HepG2 (cell line): Measurements from ENCODE around the gene ZFAND3. TPM values are rescaled to one million over a fixed set of nuclear protein-coding genes. Genes with fewer than 3 reads are reported as not detected.
A peak's percentile ranks its signal among the peaks of the same experiment; 100 is the strongest.

Source experiments
- ATAC-seq: fragments of 200-7000 bp; cut with Tn5 transposase; 3 replicates; pipeline ENCODE4 v1.9.1; 2020; ENCODE audit warnings: mild to moderate bottlenecking, moderate library complexity
- BruUV-seq: library from RNA; stranded (reverse); fragments of 400-500 nt; replicated peaks from 2 replicates; lab custom pipeline; 2021; lab: Mats Ljungman, UMichigan
- CTCF ChIA-PET: fragments of 300-600 bp; formaldehyde crosslinking; extraction: SDS; loops from one replicate; lab custom pipeline; 2021; ENCODE audit warnings: low total read pairs, inconsistent platforms, low intra/inter-chr PET ratio; lab: Yijun Ruan, JAX
- POLR2A ChIA-PET: fragments of 350-600 bp; sonication (Branson Sonifier 250); formaldehyde crosslinking; loops from one replicate; lab custom pipeline; 2020; ENCODE audit warnings: antibody characterized with exemption, inconsistent platforms; lab: Yijun Ruan, JAX
- DNase-seq: peaks from one replicate; pipeline ENCODE4 v3.0.0-alpha.2; 2015; ENCODE audit warnings: low spot score
- FAIRE-seq: peaks from 3 replicates; lab custom pipeline; 2011; peaks lifted over from hg19 to GRCh38; lab: Jason Lieb, UNC
- H2AFZ ChIP-seq: one replicate; pipeline ENCODE4 v1.6.1; 2011; ENCODE audit warnings: low read length, inconsistent platforms
- H3K27ac ChIP-seq: fragments of 300-600 bp; 3 replicates; pipeline ENCODE4 v1.8.0; 2011; ENCODE audit warnings: mixed run types, mild to moderate bottlenecking, mixed read lengths, low read length, inconsistent platforms; ENCODE audit not compliant: insufficient read depth; ENCODE audit errors: extremely low read length
- H3K27me3 ChIP-seq, 2 experiments: fragments of 200-600 bp in 1 of 2; 2 replicates in 1 of 2; 3 replicates in 1 of 2; pipeline versions ENCODE4 v1.6.0 to v1.8.0; 2011; ENCODE audit warnings: low read length in 2 of 2, mild to moderate bottlenecking in 2 of 2, moderate library complexity in 2 of 2, inconsistent platforms in 1 of 2; ENCODE audit not compliant: insufficient read depth in 2 of 2, control insufficient read depth in 1 of 2
- H3K36me3 ChIP-seq, 2 experiments: fragments of 200-600 bp in 1 of 2; replicated peaks in 1 of 2; 2 replicates in 1 of 2; 3 replicates in 1 of 2; pipeline versions ENCODE4 v1.5.1 to v1.8.0; 2011; ENCODE audit warnings: low read length in 2 of 2, inconsistent platforms in 1 of 2; ENCODE audit not compliant: insufficient read depth in 2 of 2, control insufficient read depth in 1 of 2
- H3K4me1 ChIP-seq: 2 replicates; pipeline ENCODE4 v1.5.1; 2012; ENCODE audit warnings: low read length, inconsistent platforms; ENCODE audit not compliant: insufficient read depth
- H3K4me2 ChIP-seq: 2 replicates; pipeline ENCODE4 v1.6.0; 2011; ENCODE audit warnings: low read depth, low read length, inconsistent platforms
- H3K4me3 ChIP-seq, 3 experiments: fragments of 200-600 bp in 1 of 3; sonication (generic), shearing (Covaris generic) in 1 of 3; replicated peaks in 1 of 3; 2 replicates each; pipeline ENCODE4 v1.5.1; 2011 to 2016; ENCODE audit warnings: low read length in 3 of 3, inconsistent platforms in 2 of 3, low read depth in 2 of 3, mild to moderate bottlenecking in 2 of 3, control low read depth in 1 of 3, mixed read lengths in 1 of 3; ENCODE audit not compliant: insufficient read depth in 1 of 3
- H3K79me2 ChIP-seq: one replicate; pipeline ENCODE4 v1.6.1; 2011; ENCODE audit warnings: low read length, inconsistent platforms; ENCODE audit not compliant: insufficient read depth
- H3K9ac ChIP-seq: 2 replicates; pipeline ENCODE4 v1.6.0; 2011; ENCODE audit warnings: mild to moderate bottlenecking, low read depth, low read length, inconsistent platforms; ENCODE audit not compliant: insufficient read depth
- H3K9me3 ChIP-seq: 2 replicates; pipeline ENCODE4 v1.5.1; 2012; ENCODE audit warnings: mild to moderate bottlenecking, low read length
- H4K20me1 ChIP-seq: 2 replicates; pipeline ENCODE4 v1.6.0; 2011; ENCODE audit warnings: inconsistent platforms, mild to moderate bottlenecking, low read length, moderate library complexity; ENCODE audit not compliant: insufficient read depth
- ATF4 ChIP-seq, 2 experiments: fragments of 450-650 bp in 1 of 2; sonication (generic) in 1 of 2; formaldehyde crosslinking; IDR thresholded peaks; 2 replicates each; pipeline versions ENCODE4 v1.5.0 to v1.8.0; 2020 to 2022; ENCODE audit warnings: mild to moderate bottlenecking in 1 of 2, missing genetic modification reagents in 1 of 2
- CEBPG ChIP-seq: IDR thresholded peaks from 2 replicates; pipeline ENCODE4 v1.6.1; 2016
- HIC2 ChIP-seq: sonication (generic); formaldehyde crosslinking; IDR thresholded peaks from 2 replicates; pipeline ENCODE4 v1.9.0; 2022; ENCODE audit warnings: low read depth, missing genetic modification reagents
- ZNF644 ChIP-seq: IDR thresholded peaks from 2 replicates; pipeline ENCODE4 v1.6.1; 2016; ENCODE audit warnings: low read depth
- WGBS: methylation state at CpG from one replicate; pipeline ENCODE4 v1.1.6; 2017; ENCODE audit warnings: low lambda C conversion rate; 5-methylcytosine and 5-hydroxymethylcytosine counted together
- in situ Hi-C: cut with HindIII; loops from 2 replicates; pipeline ENCODE4 v1.10.0; 2017; ENCODE audit warnings: low pct_unique_long_range_greater_than_20kb; ENCODE audit not compliant: extremely low pct_ligation_motif_present
- intact Hi-C: fragments of 100-400 bp; cut with micrococcal nuclease; formaldehyde crosslinking; loops from one replicate; pipeline ENCODE4 v1.10.0; 2022; ENCODE audit not compliant: unreplicated experiment
- polyA plus RNA-seq, 8 experiments: library from polyadenylated mRNA; depleted of rRNA in 3 of 8; stranded (reverse) in 7 of 8; unstranded in 1 of 8; fragments of >200 nt; fragmentation: Illumina TruSeq in 4 of 8; extraction: Trizol in 4 of 8; gene quantifications; 2 replicates each; pipeline versions ENCODE4 v1.2.1 to v1.2.3, GENCODE V29; 2011 to 2016; ENCODE audit warnings: low read depth in 4 of 8, missing spikeins in 1 of 8, mixed read lengths in 1 of 8; ENCODE audit not compliant: insufficient read depth in 1 of 8
- total RNA-seq, 5 experiments: library from RNA; depleted of rRNA; stranded (reverse); fragments of >200 nt; fragmentation: Illumina TruSeq; extraction: Trizol; gene quantifications; 2 replicates each; pipeline ENCODE4 v1.2.3, GENCODE V29; 2016; ENCODE audit warnings: low read depth in 1 of 5
- TF ChIP-seq, protein P1 (sequence below): sonication (generic); formaldehyde crosslinking; conservative IDR thresholded peaks from 2 replicates; pipeline ENCODE4 v1.4.0; 2020; ENCODE audit warnings: mild to moderate bottlenecking, missing genetic modification reagents, moderate library complexity
- TF ChIP-seq, protein P2 (sequence below): sonication (generic); formaldehyde crosslinking; IDR thresholded peaks from 2 replicates; pipeline ENCODE4 v1.4.0; 2020; ENCODE audit warnings: mild to moderate bottlenecking, missing genetic modification reagents

Gene ZFAND3
- total and polyA plus RNA-seq, 2 of the 13 experiments (the other 11 are each of a cell fraction or from before 2014, with no cell fraction given): 16.4 to 17.1 TPM

GRCh38 chr6:37972994-37973757, 153.6 kb downstream of the ZFAND3 start:
- DNase-seq (no peak), ATAC-seq (no peak), FAIRE-seq (no peak)
- Histone ChIP-seq H3K4me3 (no peak overlapping the region), H2AFZ (no peak overlapping the region), H3K27me3 (no peaks in the 10 kb centered on the region), H3K4me1 (no peaks in the 10 kb centered on the region), H4K20me1 (no peaks in the 10 kb centered on the region; the same call in 1 of the 2 replicates), H3K36me3 (no peaks in the 10 kb centered on the region), H3K9ac (no peak overlapping the region), H3K79me2 (peaks cover 12% of the 10 kb centered on the region), H3K4me2 (no peak overlapping the region), H3K9me3 (peaks cover 8% of the 10 kb centered on the region), H3K27ac (no peak overlapping the region)
- intact Hi-C loops: no loop called here
- ChIA-PET POLR2A (interaction anchor here (1.0 kb wide), 1 partner anchor 154 kb away, joined by 4 read pairs; the partner anchor contains the start of gene ZFAND3), CTCF (no interaction called here)
- WGBS: 96% methylated on average over 1 of the region's 1 CpG
- in situ Hi-C loops: no loop called here
- TF ChIP-seq ATF4 (CRISPR knock-in tag; IDR thresholded peaks at IDR 0.05): peak in 1 of 2 experiments; percentile 90; a peak in 2 of 4 replicates
- TF ChIP-seq HIC2: no peak
- TF ChIP-seq ZNF644: peak; percentile 69
- TF ChIP-seq, protein P1, sequence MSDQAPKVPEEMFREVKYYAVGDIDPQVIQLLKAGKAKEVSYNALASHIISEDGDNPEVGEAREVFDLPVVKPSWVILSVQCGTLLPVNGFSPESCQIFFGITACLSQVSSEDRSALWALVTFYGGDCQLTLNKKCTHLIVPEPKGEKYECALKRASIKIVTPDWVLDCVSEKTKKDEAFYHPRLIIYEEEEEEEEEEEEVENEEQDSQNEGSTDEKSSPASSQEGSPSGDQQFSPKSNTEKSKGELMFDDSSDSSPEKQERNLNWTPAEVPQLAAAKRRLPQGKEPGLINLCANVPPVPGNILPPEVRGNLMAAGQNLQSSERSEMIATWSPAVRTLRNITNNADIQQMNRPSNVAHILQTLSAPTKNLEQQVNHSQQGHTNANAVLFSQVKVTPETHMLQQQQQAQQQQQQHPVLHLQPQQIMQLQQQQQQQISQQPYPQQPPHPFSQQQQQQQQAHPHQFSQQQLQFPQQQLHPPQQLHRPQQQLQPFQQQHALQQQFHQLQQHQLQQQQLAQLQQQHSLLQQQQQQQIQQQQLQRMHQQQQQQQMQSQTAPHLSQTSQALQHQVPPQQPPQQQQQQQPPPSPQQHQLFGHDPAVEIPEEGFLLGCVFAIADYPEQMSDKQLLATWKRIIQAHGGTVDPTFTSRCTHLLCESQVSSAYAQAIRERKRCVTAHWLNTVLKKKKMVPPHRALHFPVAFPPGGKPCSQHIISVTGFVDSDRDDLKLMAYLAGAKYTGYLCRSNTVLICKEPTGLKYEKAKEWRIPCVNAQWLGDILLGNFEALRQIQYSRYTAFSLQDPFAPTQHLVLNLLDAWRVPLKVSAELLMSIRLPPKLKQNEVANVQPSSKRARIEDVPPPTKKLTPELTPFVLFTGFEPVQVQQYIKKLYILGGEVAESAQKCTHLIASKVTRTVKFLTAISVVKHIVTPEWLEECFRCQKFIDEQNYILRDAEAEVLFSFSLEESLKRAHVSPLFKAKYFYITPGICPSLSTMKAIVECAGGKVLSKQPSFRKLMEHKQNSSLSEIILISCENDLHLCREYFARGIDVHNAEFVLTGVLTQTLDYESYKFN (CRISPR knock-in tag): no peak
- TF ChIP-seq CEBPG (CRISPR knock-in tag): peak; percentile 51; the same call in 1 of the 2 replicates
- TF ChIP-seq, protein P2, sequence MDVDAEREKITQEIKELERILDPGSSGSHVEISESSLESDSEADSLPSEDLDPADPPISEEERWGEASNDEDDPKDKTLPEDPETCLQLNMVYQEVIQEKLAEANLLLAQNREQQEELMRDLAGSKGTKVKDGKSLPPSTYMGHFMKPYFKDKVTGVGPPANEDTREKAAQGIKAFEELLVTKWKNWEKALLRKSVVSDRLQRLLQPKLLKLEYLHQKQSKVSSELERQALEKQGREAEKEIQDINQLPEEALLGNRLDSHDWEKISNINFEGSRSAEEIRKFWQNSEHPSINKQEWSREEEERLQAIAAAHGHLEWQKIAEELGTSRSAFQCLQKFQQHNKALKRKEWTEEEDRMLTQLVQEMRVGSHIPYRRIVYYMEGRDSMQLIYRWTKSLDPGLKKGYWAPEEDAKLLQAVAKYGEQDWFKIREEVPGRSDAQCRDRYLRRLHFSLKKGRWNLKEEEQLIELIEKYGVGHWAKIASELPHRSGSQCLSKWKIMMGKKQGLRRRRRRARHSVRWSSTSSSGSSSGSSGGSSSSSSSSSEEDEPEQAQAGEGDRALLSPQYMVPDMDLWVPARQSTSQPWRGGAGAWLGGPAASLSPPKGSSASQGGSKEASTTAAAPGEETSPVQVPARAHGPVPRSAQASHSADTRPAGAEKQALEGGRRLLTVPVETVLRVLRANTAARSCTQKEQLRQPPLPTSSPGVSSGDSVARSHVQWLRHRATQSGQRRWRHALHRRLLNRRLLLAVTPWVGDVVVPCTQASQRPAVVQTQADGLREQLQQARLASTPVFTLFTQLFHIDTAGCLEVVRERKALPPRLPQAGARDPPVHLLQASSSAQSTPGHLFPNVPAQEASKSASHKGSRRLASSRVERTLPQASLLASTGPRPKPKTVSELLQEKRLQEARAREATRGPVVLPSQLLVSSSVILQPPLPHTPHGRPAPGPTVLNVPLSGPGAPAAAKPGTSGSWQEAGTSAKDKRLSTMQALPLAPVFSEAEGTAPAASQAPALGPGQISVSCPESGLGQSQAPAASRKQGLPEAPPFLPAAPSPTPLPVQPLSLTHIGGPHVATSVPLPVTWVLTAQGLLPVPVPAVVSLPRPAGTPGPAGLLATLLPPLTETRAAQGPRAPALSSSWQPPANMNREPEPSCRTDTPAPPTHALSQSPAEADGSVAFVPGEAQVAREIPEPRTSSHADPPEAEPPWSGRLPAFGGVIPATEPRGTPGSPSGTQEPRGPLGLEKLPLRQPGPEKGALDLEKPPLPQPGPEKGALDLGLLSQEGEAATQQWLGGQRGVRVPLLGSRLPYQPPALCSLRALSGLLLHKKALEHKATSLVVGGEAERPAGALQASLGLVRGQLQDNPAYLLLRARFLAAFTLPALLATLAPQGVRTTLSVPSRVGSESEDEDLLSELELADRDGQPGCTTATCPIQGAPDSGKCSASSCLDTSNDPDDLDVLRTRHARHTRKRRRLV (CRISPR knock-in tag): no peak
- BruUV-seq: no TSS peak
